ENCODE results near the gene RBM10. TPM values are rescaled to one million over a fixed set of nuclear protein-coding genes. Genes with fewer than 3 reads are reported as not detected.

Gene RBM10
- 51.5 and 51.6 TPM in 2 replicates for total RNA-seq
- total RNA-seq (2013) = 38.2 TPM
- 41.1 and 48.7 TPM in 2 replicates for polyA plus RNA-seq
- polyA minus RNA-seq = 62.3 and 63.9 TPM in 2 replicates

GRCh38 chrX:47144626-47145394 lies at the start of gene RBM10, which contains the start of gene NDUFB11:
TSS of gene RBM10 (plus strand) at chrX:47145221. CDS start at chrX:47147482, 2,261 bp downstream.
TSS of gene NDUFB11 (minus strand) at chrX:47144702. CDS start at chrX:47144679, 23 bp downstream.
- POLR2A ChIA-PET = interaction anchor here (0.6 to 3.2 kb wide), 10 partner anchors 15 to 1857 kb away, joined by 3 to 21 read pairs (median 6); partner anchors contain the start of genes CDK16, GRIPAP1, RP2 and USP11
- H3K4me1 Mint-ChIP-seq = peaks cover 35% of the 10 kb centered on the region
- 0% methylated on average over 35 of the region's 54 CpGs for WGBS (ENCODE audit: insufficient coverage)

More at GRCh38 chrX:47144626-47145394, at the start of gene RBM10, which contains the start of gene NDUFB11:
- H3K27ac Mint-ChIP-seq = peak within 1 kb of the TSS; percentile 99
- Histone ChIP-seq H4K20me1 (ENCODE audit: control insufficient read depth, insufficient read depth, low read length, poor library complexity, severe bottlenecking) (peaks cover 12% of the 10 kb centered on the region), H3K79me2 (ENCODE audit: control insufficient read depth, insufficient read depth, low read length) (peaks cover 42% of the 10 kb centered on the region), H3K36me3 (replicated peaks in 1 of 2; ENCODE audit: control extremely low read depth in 1 of 2, control insufficient read depth in 1 of 2, extremely low read depth in 1 of 2, insufficient read depth in 2 of 2, low read length in 1 of 2) (peaks cover 0 to 6% of the 10 kb centered on the region in 2 experiments), H3K4me2 (replicated peaks; ENCODE audit: low read depth, low read length, poor library complexity, severe bottlenecking) (peak within 1 kb of the TSS; percentile 77), H3K27ac (ENCODE audit: low read length in 2 of 2) (peak within 1 kb of the TSS; percentile 94 to 95), H3K9me3 (ENCODE audit: control extremely low read depth in 1 of 3, control insufficient read depth in 2 of 3, insufficient read depth in 1 of 3, low read length in 2 of 3) (no peaks in the 10 kb centered on the region), H3K4me1 (ENCODE audit: control insufficient read depth in 2 of 2, insufficient read depth in 2 of 2, low read length in 2 of 2) (peaks cover 20 to 32% of the 10 kb centered on the region in 2 donors), H2AFZ (ENCODE audit: insufficient read depth, low read depth, low read length, poor library complexity, severe bottlenecking) (peak within 1 kb of the TSS; percentile 77), H3K27me3 (replicated peaks in 1 of 4; ENCODE audit: control extremely low read depth in 1 of 4, control insufficient read depth in 3 of 4, insufficient read depth in 4 of 4, low read length in 3 of 4) (no peaks in the 10 kb centered on the region), H3K4me3 (ENCODE audit: control extremely low read depth in 1 of 5, extremely low read depth in 1 of 5, insufficient read depth in 1 of 5, low read depth in 2 of 5, low read length in 4 of 5) (peak within 1 kb of the TSS; percentile 71 to 83 (median 72)), H3K9ac (ENCODE audit: low read length) (peak within 1 kb of the TSS; percentile 79)
- ATAC-seq (ENCODE audit: low read depth) (peak; percentile 92), DNase-seq (peak; percentile 92)
- H3K27me3 Mint-ChIP-seq = no peaks in the 10 kb centered on the region
- no peaks in the 10 kb centered on the region for H3K9me3 Mint-ChIP-seq (ENCODE audit: insufficient read depth)
- TF ChIP-seq CTCF (IDR thresholded peaks at IDR 0.05) (peak; percentile 66), EZH2 (IDR thresholded peaks at IDR 0.05; ENCODE audit: borderline replicate concordance, insufficient read depth, low read depth, low read length, poor library complexity, severe bottlenecking) (no peak)
- CTCF ChIA-PET = interaction anchor here (0.6 to 1.5 kb wide), 7 partner anchors 14 to 307 kb away, joined by 3 to 8 read pairs (median 3); no protein-coding TSS in a partner anchor
- H3K4me3 Mint-ChIP-seq = peak within 1 kb of the TSS; percentile 97
- intact Hi-C loops (cut with micrococcal nuclease) = loop anchor here (1.0 to 5.0 kb wide), 4 partner anchors 16 to 698 kb away; partner anchors contain the start of genes UBA1 and USP11
